Measurements from ENCODE around the gene FAM186B.

FAM186B gene

GRCh38 chr12:49649892-49650291, 44.5 kb upstream of the FAM186B start:
- Histone ChIP-seq H3K23ac (ENCODE audit: low read length in 2 of 2) (no peak overlapping the region), H2BK120ac (ENCODE audit: low read depth, low read length) (no peak overlapping the region), H3K4ac (ENCODE audit: low read depth in 1 of 2, low read length in 2 of 2) (no peak overlapping the region), H2BK5ac (ENCODE audit: low read depth, low read length, poor library complexity, severe bottlenecking) (no peak overlapping the region), H2BK15ac (ENCODE audit: low read depth, poor library complexity, severe bottlenecking) (no peak overlapping the region), H4K91ac (ENCODE audit: low read length) (no peak overlapping the region), H3K4me1 (ENCODE audit: control insufficient read depth, insufficient read depth, low read depth, low read length) (no peaks in the 10 kb centered on the region), H3K4me3 (ENCODE audit: insufficient read depth in 1 of 2, low read depth in 1 of 2, low read length in 2 of 2) (no peak overlapping the region), H3K9me3 (ENCODE audit: control insufficient read depth, low read length) (no peaks in the 10 kb centered on the region), H3K79me1 (replicated peaks; ENCODE audit: low read length, poor library complexity, severe bottlenecking) (peaks cover 7% of the 10 kb centered on the region), H2BK12ac (ENCODE audit: low read length in 2 of 2) (no peak overlapping the region), H3K14ac (ENCODE audit: low read length in 2 of 2) (no peak overlapping the region), H3K9ac (ENCODE audit: low read length) (no peak overlapping the region), H4K8ac (ENCODE audit: low read length) (no peak overlapping the region), H2AFZ (ENCODE audit: low read depth, low read length) (no peak overlapping the region), H3K27ac (ENCODE audit: low read length, poor library complexity, severe bottlenecking) (no peak overlapping the region), H2AK5ac (ENCODE audit: low read length, severe bottlenecking) (no peak overlapping the region), H3K18ac (ENCODE audit: low read depth in 1 of 2, low read length in 2 of 2) (no peak overlapping the region), H3K27me3 (ENCODE audit: control insufficient read depth in 1 of 2, insufficient read depth in 1 of 2, low read length in 2 of 2) (no peaks in the 10 kb centered on the region), H3K4me2 (ENCODE audit: low read length, poor library complexity, severe bottlenecking) (no peak overlapping the region), H3K36me3 (ENCODE audit: control insufficient read depth in 1 of 2, insufficient read depth in 2 of 2, low read depth in 1 of 2, low read length in 2 of 2) (peaks cover 89 to 93% of the 10 kb centered on the region in 2 experiments)
- DNase-seq, result no peak
- WGBS, result 91% methylated on average over 5 of the region's 5 CpGs

- Histone ChIP-seq H2BK12ac (ENCODE audit: low read length in 2 of 2) (no peak overlapping the region), H3K27me3 (ENCODE audit: control insufficient read depth in 1 of 2, insufficient read depth in 1 of 2, low read length in 2 of 2) (no peaks in the 10 kb centered on the region), H3K4me2 (ENCODE audit: low read length, poor library complexity, severe bottlenecking) (no peak overlapping the region), H3K4ac (ENCODE audit: low read depth in 1 of 2, low read length in 2 of 2) (no peak overlapping the region), H3K36me3 (ENCODE audit: control insufficient read depth in 1 of 2, insufficient read depth in 2 of 2, low read depth in 1 of 2, low read length in 2 of 2) (peaks cover 85 to 92% of the 10 kb centered on the region in 2 experiments), H3K79me1 (replicated peaks; ENCODE audit: low read length, poor library complexity, severe bottlenecking) (peaks cover 7% of the 10 kb centered on the region), H3K9me3 (ENCODE audit: control insufficient read depth, low read length) (no peaks in the 10 kb centered on the region), H3K4me3 (ENCODE audit: insufficient read depth in 1 of 2, low read depth in 1 of 2, low read length in 2 of 2) (no peak overlapping the region), H3K14ac (ENCODE audit: low read length in 2 of 2) (no peak overlapping the region), H3K23ac (ENCODE audit: low read length in 2 of 2) (no peak overlapping the region), H2BK15ac (ENCODE audit: low read depth, poor library complexity, severe bottlenecking) (no peak overlapping the region), H2AK5ac (ENCODE audit: low read length, severe bottlenecking) (no peak overlapping the region), H2BK5ac (ENCODE audit: low read depth, low read length, poor library complexity, severe bottlenecking) (no peak overlapping the region), H3K27ac (ENCODE audit: low read length, poor library complexity, severe bottlenecking) (no peak overlapping the region), H2AFZ (ENCODE audit: low read depth, low read length) (no peak overlapping the region), H4K8ac (ENCODE audit: low read length) (no peak overlapping the region), H3K18ac (ENCODE audit: low read depth in 1 of 2, low read length in 2 of 2) (no peak overlapping the region), H2BK120ac (ENCODE audit: low read depth, low read length) (no peak overlapping the region), H4K91ac (ENCODE audit: low read length) (no peak overlapping the region), H3K4me1 (ENCODE audit: control insufficient read depth, insufficient read depth, low read depth, low read length) (no peaks in the 10 kb centered on the region), H3K9ac (ENCODE audit: low read length) (no peak overlapping the region)
- WGBS, result 99% methylated on average over 11 of the region's 11 CpGs
- DNase-seq, result no peak
Measured at GRCh38 chr12:49649445-49649844, 44.0 kb upstream of the FAM186B start.

- DNase-seq, result no peak
- 87% methylated on average over 3 of the region's 3 CpGs for WGBS
- H2AK5ac ChIP-seq (ENCODE audit: low read length, severe bottlenecking), result no peak overlapping the region
Measured at GRCh38 chr12:49648712-49649003, 43.2 kb upstream of the FAM186B start.

GRCh38 chr12:49647827-49648711, 42.6 kb upstream of the FAM186B start:
- Histone ChIP-seq H3K27me3 (ENCODE audit: control insufficient read depth in 1 of 2, insufficient read depth in 1 of 2, low read length in 2 of 2) (no peaks in the 10 kb centered on the region), H3K18ac (ENCODE audit: low read depth in 1 of 2, low read length in 2 of 2) (no peak overlapping the region), H3K9ac (ENCODE audit: low read length) (no peak overlapping the region), H4K8ac (ENCODE audit: low read length) (no peak overlapping the region), H2BK15ac (ENCODE audit: low read depth, poor library complexity, severe bottlenecking) (no peak overlapping the region), H3K4me2 (ENCODE audit: low read length, poor library complexity, severe bottlenecking) (no peak overlapping the region), H3K4me3 (ENCODE audit: insufficient read depth in 1 of 2, low read depth in 1 of 2, low read length in 2 of 2) (no peak overlapping the region), H2AFZ (ENCODE audit: low read depth, low read length) (no peak overlapping the region), H3K14ac (ENCODE audit: low read length in 2 of 2) (no peak overlapping the region), H2BK12ac (ENCODE audit: low read length in 2 of 2) (no peak overlapping the region), H3K23ac (ENCODE audit: low read length in 2 of 2) (no peak overlapping the region), H2BK5ac (ENCODE audit: low read depth, low read length, poor library complexity, severe bottlenecking) (no peak overlapping the region), H3K9me3 (ENCODE audit: control insufficient read depth, low read length) (no peaks in the 10 kb centered on the region), H3K79me1 (replicated peaks; ENCODE audit: low read length, poor library complexity, severe bottlenecking) (peaks cover 6% of the 10 kb centered on the region), H4K91ac (ENCODE audit: low read length) (no peak overlapping the region), H3K27ac (ENCODE audit: low read length, poor library complexity, severe bottlenecking) (no peak overlapping the region), H2BK120ac (ENCODE audit: low read depth, low read length) (no peak overlapping the region), H3K36me3 (ENCODE audit: control insufficient read depth in 1 of 2, insufficient read depth in 2 of 2, low read depth in 1 of 2, low read length in 2 of 2) (peaks cover 85 to 91% of the 10 kb centered on the region in 2 experiments), H3K4ac (ENCODE audit: low read depth in 1 of 2, low read length in 2 of 2) (no peak overlapping the region), H3K4me1 (ENCODE audit: control insufficient read depth, insufficient read depth, low read depth, low read length) (no peaks in the 10 kb centered on the region), H2AK5ac (ENCODE audit: low read length, severe bottlenecking) (no peak overlapping the region)
- 95% methylated on average over 15 of the region's 15 CpGs for WGBS
- no peak for DNase-seq

More at GRCh38 chr12:49648712-49649003, 43.2 kb upstream of the FAM186B start:
- Histone ChIP-seq H3K23ac (ENCODE audit: low read length in 2 of 2) (no peak overlapping the region), H3K4me1 (ENCODE audit: control insufficient read depth, insufficient read depth, low read depth, low read length) (no peaks in the 10 kb centered on the region), H3K18ac (ENCODE audit: low read depth in 1 of 2, low read length in 2 of 2) (no peak overlapping the region), H3K79me1 (replicated peaks; ENCODE audit: low read length, poor library complexity, severe bottlenecking) (peaks cover 6% of the 10 kb centered on the region), H3K4me2 (ENCODE audit: low read length, poor library complexity, severe bottlenecking) (no peak overlapping the region), H3K9me3 (ENCODE audit: control insufficient read depth, low read length) (no peaks in the 10 kb centered on the region), H2BK5ac (ENCODE audit: low read depth, low read length, poor library complexity, severe bottlenecking) (no peak overlapping the region), H4K91ac (ENCODE audit: low read length) (no peak overlapping the region), H3K4ac (ENCODE audit: low read depth in 1 of 2, low read length in 2 of 2) (no peak overlapping the region), H2BK120ac (ENCODE audit: low read depth, low read length) (no peak overlapping the region), H2BK15ac (ENCODE audit: low read depth, poor library complexity, severe bottlenecking) (no peak overlapping the region), H3K14ac (ENCODE audit: low read length in 2 of 2) (no peak overlapping the region), H4K8ac (ENCODE audit: low read length) (no peak overlapping the region), H2AFZ (ENCODE audit: low read depth, low read length) (no peak overlapping the region), H3K27me3 (ENCODE audit: control insufficient read depth in 1 of 2, insufficient read depth in 1 of 2, low read length in 2 of 2) (no peaks in the 10 kb centered on the region), H3K27ac (ENCODE audit: low read length, poor library complexity, severe bottlenecking) (no peak overlapping the region), H2BK12ac (ENCODE audit: low read length in 2 of 2) (no peak overlapping the region), H3K4me3 (ENCODE audit: insufficient read depth in 1 of 2, low read depth in 1 of 2, low read length in 2 of 2) (no peak overlapping the region), H3K36me3 (ENCODE audit: control insufficient read depth in 1 of 2, insufficient read depth in 2 of 2, low read depth in 1 of 2, low read length in 2 of 2) (peaks cover 85 to 94% of the 10 kb centered on the region in 2 experiments), H3K9ac (ENCODE audit: low read length) (no peak overlapping the region)
